Activated CD8-positive, alpha-beta T cell treated with anti-CD3 and anti-CD28 coated beads for 36 hours (primary cell): ENCODE measurements around the gene AFMID. TPM values are rescaled to one million over a fixed set of nuclear protein-coding genes. Genes with fewer than 3 reads are reported as not detected.

Experiments
- ATAC-seq: fragments of 200-7000 bp; cut with Tn5 transposase; one replicate; pipeline ENCODE4 v1.10.0; 2021; ENCODE audit warnings: mild to moderate bottlenecking, moderate library complexity
- CTCF ChIA-PET: fragments of 350-600 bp; sonication (Branson Sonifier 250); formaldehyde crosslinking; loops from one replicate; lab custom pipeline; 2021; ENCODE audit warnings: antibody characterized with exemption; lab: Charles Lee
- POLR2A ChIA-PET: fragments of 350-600 bp; sonication (Branson Sonifier 250); formaldehyde crosslinking; loops from one replicate; lab custom pipeline; 2021; ENCODE audit warnings: antibody characterized with exemption; lab: Charles Lee
- DNase-seq: peaks from one replicate; pipeline ENCODE4 v3.0.0-alpha.2; 2020
- H3K27ac Mint-ChIP-seq: one replicate; pipeline ENCODE4 v1.8.0; 2021; ENCODE audit warnings: mild to moderate bottlenecking, mixed read lengths
- H3K27me3 Mint-ChIP-seq: one replicate; pipeline ENCODE4 v1.8.0; 2021; ENCODE audit warnings: mixed read lengths
- H3K36me3 Mint-ChIP-seq: one replicate; pipeline ENCODE4 v1.8.0; 2021; ENCODE audit warnings: low read depth, mixed read lengths
- H3K4me1 Mint-ChIP-seq: one replicate; pipeline ENCODE4 v1.8.0; 2021; ENCODE audit warnings: low read depth, mixed read lengths
- H3K4me3 Mint-ChIP-seq: one replicate; pipeline ENCODE4 v1.8.0; 2021; ENCODE audit warnings: mild to moderate bottlenecking, moderate library complexity, mixed read lengths
- H3K9me3 Mint-ChIP-seq: one replicate; pipeline ENCODE4 v1.8.0; 2021; ENCODE audit warnings: mixed read lengths
- intact Hi-C: fragments of 100-400 bp; cut with micrococcal nuclease; formaldehyde crosslinking; loops from one replicate; pipeline ENCODE4 v1.10.0; 2022
- total RNA-seq, 2 experiments: library from RNA; stranded (reverse); gene quantifications; one replicate each; pipeline ENCODE4 v1.2.3, GENCODE V29; 2021
- TF ChIP-seq, protein P1 (sequence below): fragments of 200-600 bp; IDR thresholded peaks from one replicate; pipeline ENCODE4 v1.8.0; 2022; ENCODE audit warnings: antibody characterized with exemption, mild to moderate bottlenecking

AFMID gene
- total RNA-seq, 2 experiments from 2014 or later: 20.8 to 27.9 TPM

DNA sequence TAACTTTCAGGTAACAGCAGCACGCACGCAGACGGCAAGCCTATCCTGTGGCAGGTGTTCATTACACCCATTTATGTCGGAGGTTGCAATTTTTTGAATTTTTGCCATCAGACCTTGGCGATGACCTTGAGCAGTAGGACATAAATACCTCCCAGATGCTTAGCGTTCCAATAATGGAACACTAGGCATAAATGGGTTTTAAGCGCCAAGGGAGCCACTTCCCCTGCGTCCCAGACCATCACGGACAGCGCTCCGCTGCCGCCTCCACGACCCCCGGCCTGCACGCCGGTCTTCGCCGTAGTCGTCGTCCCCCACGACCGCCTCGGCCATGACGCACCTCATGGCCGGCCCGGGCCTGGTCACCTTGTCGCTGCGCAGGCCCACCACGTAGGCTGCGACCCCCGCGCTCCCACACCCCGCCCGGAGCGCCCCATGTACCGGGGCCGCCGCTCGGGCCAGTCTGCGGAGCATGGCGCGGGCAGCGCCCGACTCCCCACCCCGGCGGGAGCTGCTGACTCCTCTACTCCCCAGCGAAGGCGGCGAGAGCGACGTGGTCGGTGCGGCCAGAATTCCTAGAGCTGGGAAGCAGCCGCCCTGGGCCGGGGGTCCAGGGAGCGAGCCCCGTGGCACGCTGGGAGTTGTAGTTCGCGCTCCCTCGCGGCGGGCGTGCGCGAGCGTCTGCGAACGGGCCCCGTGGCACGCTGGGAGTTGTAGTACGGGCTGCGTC lies 66.9 kb downstream of the AFMID start:
- TF ChIP-seq, protein P1, sequence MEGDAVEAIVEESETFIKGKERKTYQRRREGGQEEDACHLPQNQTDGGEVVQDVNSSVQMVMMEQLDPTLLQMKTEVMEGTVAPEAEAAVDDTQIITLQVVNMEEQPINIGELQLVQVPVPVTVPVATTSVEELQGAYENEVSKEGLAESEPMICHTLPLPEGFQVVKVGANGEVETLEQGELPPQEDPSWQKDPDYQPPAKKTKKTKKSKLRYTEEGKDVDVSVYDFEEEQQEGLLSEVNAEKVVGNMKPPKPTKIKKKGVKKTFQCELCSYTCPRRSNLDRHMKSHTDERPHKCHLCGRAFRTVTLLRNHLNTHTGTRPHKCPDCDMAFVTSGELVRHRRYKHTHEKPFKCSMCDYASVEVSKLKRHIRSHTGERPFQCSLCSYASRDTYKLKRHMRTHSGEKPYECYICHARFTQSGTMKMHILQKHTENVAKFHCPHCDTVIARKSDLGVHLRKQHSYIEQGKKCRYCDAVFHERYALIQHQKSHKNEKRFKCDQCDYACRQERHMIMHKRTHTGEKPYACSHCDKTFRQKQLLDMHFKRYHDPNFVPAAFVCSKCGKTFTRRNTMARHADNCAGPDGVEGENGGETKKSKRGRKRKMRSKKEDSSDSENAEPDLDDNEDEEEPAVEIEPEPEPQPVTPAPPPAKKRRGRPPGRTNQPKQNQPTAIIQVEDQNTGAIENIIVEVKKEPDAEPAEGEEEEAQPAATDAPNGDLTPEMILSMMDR: no peak
- intact Hi-C loops: loop anchor here (5.0 kb wide), 1 partner anchor 168 kb away; no protein-coding TSS in a partner anchor
- peak overlapping the region; percentile 81 for H3K27ac Mint-ChIP-seq
- peak; percentile 66 for ATAC-seq
- H3K36me3 Mint-ChIP-seq: no peaks in the 10 kb centered on the region
- ChIA-PET POLR2A (interaction anchor here (1.0 to 1.6 kb wide), 5 partner anchors 9 to 1166 kb away, joined by 3 to 4 read pairs (median 3); no protein-coding TSS in a partner anchor), CTCF (interaction anchor here (1.2 kb wide), 1 partner anchor 168 kb away, joined by 3 read pairs; no protein-coding TSS in a partner anchor)
- H3K4me1 Mint-ChIP-seq: peaks cover 40% of the 10 kb centered on the region
- H3K9me3 Mint-ChIP-seq: no peaks in the 10 kb centered on the region
- peak overlapping the region; percentile 75 for H3K4me3 Mint-ChIP-seq
- no peaks in the 10 kb centered on the region for H3K27me3 Mint-ChIP-seq
- peak; percentile 88 for DNase-seq

DNA sequence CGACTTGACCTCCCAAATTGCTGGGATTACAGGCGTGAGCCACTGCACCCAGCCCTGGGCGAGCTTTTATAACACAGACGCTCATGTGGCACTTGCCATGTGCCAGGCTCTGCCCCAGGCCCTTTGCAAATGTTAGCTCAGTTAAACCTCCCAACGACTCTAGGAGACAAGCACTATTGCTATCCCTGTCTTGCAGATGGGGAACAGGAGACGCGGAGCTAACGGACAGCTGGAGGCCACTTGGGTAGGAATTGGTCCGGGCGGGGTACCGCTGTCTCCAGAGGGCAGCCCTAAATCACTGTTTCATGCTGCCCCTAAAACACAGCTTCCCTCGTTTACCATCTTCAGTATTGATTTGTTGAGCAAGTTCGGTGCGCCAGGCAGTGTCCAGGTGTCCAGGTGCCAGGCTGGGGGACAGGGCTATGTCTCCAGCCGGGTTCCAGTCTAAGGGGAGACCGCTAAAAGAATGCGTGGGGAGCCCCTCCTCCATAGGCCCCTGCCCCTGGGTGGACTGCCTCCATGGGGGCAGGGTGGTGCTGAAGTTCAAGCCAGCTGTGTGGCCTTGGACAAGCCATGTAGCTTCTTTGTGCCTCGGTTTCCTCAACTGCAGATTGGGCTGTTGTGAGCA lies 68.0 kb downstream of the AFMID start:
- intact Hi-C loops: no loop called here
- ATAC-seq (no peak), DNase-seq (no peak)
- no peaks in the 10 kb centered on the region for H3K9me3 Mint-ChIP-seq
- POLR2A ChIA-PET: interaction anchor here (1.0 to 2.8 kb wide), 4 partner anchors 11 to 1167 kb away, joined by 3 to 10 read pairs (median 4); no protein-coding TSS in a partner anchor
- TF ChIP-seq, protein P1: no peak
- H3K4me1 Mint-ChIP-seq: peaks cover 46% of the 10 kb centered on the region
- H3K4me3 Mint-ChIP-seq: peak overlapping the region; percentile 75
- H3K36me3 Mint-ChIP-seq: no peaks in the 10 kb centered on the region
- H3K27ac Mint-ChIP-seq: no peak overlapping the region
- CTCF ChIA-PET: interaction anchor here (0.7 to 2.0 kb wide), 3 partner anchors 18 to 170 kb away, joined by 3 to 6 read pairs (median 3); no protein-coding TSS in a partner anchor
- H3K27me3 Mint-ChIP-seq: no peaks in the 10 kb centered on the region

DNA sequence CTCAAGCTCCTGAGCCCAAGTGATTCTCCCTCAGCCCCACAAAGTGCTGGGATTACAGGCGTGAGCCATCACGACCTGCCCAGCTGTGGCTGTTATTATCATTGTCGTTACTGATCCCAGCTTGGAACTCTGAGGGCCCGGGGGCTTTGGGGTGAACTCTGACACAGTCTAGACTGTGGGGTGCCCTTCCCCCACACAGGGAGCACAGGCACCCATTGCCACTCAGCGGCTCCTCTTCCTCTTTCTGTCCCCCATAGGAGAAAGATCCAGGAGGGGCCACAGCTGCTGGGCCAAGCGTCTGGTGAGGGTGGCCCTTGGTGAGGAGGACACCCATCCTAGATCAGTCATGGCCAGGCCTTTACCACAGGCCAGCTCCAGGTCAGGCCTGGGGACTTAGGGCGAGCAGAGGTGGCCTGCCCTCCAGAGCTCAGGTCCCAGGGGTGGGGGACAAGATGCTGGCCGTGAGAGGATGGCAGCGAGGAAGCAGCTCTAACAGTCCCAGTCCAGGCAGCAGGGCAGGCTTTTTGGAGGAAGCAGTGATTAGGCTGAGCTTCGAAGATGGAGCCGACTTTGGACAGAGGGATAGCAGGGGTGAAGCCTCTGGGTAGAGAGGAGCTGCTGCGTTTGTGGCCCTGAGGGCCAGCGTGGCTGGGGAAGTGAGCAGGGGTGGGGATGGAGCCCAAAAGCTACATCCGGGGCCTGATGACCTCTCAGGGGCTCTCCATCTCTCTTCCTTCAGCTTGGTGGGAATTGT lies 69.0 kb downstream of the AFMID start:
- Mint-ChIP-seq H3K4me1 (peaks cover 44% of the 10 kb centered on the region), H3K27me3 (no peaks in the 10 kb centered on the region), H3K36me3 (no peaks in the 10 kb centered on the region), H3K9me3 (no peaks in the 10 kb centered on the region), H3K27ac (no peak overlapping the region), H3K4me3 (no peak overlapping the region)
- DNase-seq (no peak), ATAC-seq (no peak)
- ChIA-PET POLR2A (interaction anchor here (1.4 to 2.8 kb wide), 2 partner anchors 10 to 87 kb away, joined by 3 to 10 read pairs; no protein-coding TSS in a partner anchor), CTCF (interaction anchor here (0.8 to 3.5 kb wide), 4 partner anchors 17 to 166 kb away, joined by 3 to 15 read pairs (median 4); no protein-coding TSS in a partner anchor)
- intact Hi-C loops: no loop called here
- TF ChIP-seq, protein P1: no peak

DNA sequence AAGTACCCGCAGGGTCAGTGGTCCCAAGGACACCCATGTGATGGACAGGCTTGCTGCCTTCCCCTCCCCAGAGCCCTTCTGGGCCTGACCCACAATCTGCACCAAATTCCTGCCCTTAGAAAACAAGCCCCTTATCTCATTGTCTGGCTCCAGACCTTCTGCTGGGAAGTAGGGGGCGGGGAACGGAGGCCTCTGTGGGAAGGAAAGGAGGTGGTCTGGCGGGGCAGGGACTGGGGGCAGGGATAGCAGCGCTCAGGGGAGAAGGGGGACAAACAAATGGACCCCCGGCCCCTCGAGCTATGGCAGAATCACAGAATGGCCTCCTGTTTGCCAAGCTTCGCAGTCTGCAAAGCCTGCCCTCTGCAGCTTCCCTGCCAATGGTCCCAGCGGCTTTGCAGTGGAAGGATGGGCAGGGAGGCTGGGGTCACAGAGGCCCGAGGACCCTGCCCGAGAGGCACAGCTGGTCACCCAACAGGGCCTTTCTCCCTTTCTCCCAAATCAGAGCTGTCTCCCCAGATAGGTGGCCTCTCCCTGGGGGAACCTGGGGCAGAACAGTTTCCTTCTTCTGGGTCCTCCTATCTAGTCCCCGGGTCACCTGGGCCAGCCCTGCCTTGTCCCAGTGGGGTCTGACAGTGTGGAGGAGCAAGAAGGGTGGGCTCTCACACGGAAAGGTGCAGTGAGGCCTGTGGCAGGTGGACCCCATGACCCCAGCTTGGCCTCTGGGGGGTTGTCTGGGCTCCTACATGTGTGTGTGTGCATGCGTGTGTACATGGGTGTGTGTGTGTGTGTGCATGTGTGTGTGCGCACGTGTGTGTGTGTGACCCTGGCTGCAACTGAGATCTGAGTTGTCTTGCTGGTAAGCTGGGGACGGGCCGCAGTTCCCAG lies 69.8 kb downstream of the AFMID start:
- intact Hi-C loops: no loop called here
- POLR2A ChIA-PET: interaction anchor here (1.4 to 2.8 kb wide), 3 partner anchors 10 to 169 kb away, joined by 3 to 10 read pairs (median 4); no protein-coding TSS in a partner anchor
- H3K27me3 Mint-ChIP-seq: no peaks in the 10 kb centered on the region

More for the DNA sequence above, 69.8 kb downstream of the AFMID start:
- DNase-seq (no peak), ATAC-seq (no peak)
- CTCF ChIA-PET: interaction anchor here (0.8 to 3.5 kb wide), 4 partner anchors 16 to 165 kb away, joined by 3 to 15 read pairs (median 4); no protein-coding TSS in a partner anchor
- H3K9me3 Mint-ChIP-seq: no peaks in the 10 kb centered on the region
- TF ChIP-seq, protein P1: no peak
- no peak overlapping the region for H3K4me3 Mint-ChIP-seq
- H3K36me3 Mint-ChIP-seq: no peaks in the 10 kb centered on the region
- H3K4me1 Mint-ChIP-seq: peaks cover 38% of the 10 kb centered on the region
- no peak overlapping the region for H3K27ac Mint-ChIP-seq

Other genes starting within 250 kb of the AFMID start
- 10 to 100 TPM; 26.4 to 26.6 TPM for gene TNRC6C, start 228.7 kb upstream of the AFMID start, total RNA-seq
- gene TMC6, start 58.6 kb upstream of the AFMID start, total RNA-seq: 100 to 1,000 TPM; 209 to 213 TPM
- gene TMC8, start 56.6 kb upstream of the AFMID start, total RNA-seq: 100 to 1,000 TPM; 182 to 197 TPM
- gene C17orf99, start 41.0 kb upstream of the AFMID start, total RNA-seq: under 1 TPM in 1 of 2 experiments, not detected in 1; 0.51 TPM
- gene SYNGR2, start 18.8 kb upstream of the AFMID start, total RNA-seq: 10 to 100 TPM; 92.6 to 95.1 TPM
- gene TK1, start 310 bp upstream of the AFMID start, total RNA-seq: 100 to 1,000 TPM; 175 to 179 TPM
- gene BIRC5, start 26.9 kb downstream of the AFMID start, total RNA-seq: 10 to 100 TPM; 90.6 to 93.7 TPM
- gene TMEM235, start 44.3 kb downstream of the AFMID start, total RNA-seq: not detected
- gene SOCS3, start 172.7 kb downstream of the AFMID start, total RNA-seq: 10 to 100 TPM; 48.6 to 49.1 TPM
- gene PGS1, start 191.3 kb downstream of the AFMID start, total RNA-seq: 10 to 100 TPM; 42.1 to 43.3 TPM